CD1c-positive myeloid dendritic cell (primary cell): Measurements from ENCODE around the gene KIF5C.

Experiments used
- DNase-seq: peaks from one replicate; pipeline ENCODE4 v3.0.0-alpha.2; 2016; ENCODE audit errors: extremely low spot score

Gene KIF5C

DNA sequence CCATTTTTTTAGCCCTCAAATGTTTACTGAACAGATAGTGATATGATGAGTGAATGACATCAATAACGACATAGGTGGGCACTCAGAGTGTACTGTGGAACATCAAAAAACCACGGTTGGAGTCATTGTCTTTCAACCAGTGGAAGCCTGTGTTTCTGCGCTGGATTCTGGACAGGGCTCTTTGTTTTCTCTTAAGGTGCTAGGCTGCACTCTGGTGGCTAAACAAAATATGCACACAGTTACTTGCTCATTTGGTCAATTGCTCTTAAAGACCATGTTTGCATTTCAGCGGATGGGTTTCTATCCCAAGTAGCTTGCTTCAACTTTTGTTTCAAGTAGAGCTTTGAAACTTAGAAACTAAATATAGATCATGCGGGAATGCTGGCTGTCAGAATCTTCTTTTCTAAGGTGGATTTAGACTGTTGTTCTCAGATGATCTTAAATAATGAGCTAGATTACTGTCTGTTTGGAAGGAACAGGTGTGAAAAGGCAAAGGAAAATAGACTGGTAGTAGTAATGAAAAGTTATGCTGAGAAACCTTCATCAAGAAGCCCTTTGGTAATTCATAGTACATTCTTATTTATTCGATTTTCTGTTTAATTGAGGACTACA lies 115.0 kb downstream of the KIF5C start:
- DNase-seq, result peak; percentile 76

DNA sequence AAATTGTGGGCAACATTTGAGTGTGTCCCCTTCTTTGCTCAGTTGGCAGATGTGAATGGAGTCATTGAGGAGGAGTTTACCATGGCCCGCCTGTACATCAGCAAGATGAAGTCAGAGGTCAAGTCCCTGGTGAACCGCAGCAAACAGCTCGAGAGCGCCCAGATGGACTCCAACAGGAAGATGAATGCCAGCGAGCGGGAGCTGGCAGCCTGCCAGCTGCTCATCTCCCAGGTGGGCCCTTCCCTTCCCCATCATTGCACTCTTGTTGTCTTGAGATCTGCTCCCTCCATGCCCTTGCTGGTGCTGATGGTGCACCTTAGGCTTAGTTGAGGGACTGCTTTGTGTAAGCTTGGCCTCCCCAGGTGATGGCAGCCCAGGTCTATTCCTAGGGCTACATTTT lies 115.9 kb downstream of the KIF5C start:
- no peak for DNase-seq

DNA sequence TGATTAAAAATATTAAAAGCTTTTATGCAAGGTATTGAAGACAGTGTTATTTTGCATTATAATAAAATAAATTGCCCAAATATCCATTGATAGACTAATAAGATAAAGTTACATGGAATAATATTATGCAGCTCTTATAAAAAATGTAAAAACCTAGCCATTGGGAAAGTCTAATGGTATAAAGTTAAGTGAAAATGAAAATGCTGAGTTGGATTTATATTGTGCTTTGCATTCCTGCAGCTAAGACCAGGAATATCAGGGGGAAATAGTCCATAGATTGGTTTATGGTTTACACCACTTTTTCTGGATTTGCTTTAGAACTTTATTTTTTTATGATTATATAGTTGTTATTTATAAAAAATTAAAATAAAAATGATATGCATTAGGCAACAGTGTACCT lies 117.4 kb downstream of the KIF5C start:
- DNase-seq, result no peak

DNA sequence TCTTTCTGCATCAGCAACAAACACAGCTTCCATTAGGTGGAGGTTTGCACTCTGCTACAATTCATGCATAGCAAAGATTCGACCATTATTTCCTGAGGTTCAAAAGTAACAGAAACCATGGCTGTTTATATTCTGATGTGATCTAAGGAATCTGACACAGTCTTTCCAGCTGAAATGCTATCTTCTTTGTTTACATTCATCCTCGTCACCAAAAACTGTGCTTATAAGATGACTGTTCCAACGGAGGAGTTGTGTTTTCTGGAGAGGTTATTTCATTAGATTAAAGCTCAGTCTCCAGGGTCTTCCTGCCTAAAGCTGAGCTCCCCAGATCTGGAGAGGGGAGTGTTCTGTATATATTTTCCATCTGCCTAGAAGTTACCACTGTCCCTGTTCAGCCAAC lies 118.3 kb downstream of the KIF5C start:
- DNase-seq, result no peak

DNA sequence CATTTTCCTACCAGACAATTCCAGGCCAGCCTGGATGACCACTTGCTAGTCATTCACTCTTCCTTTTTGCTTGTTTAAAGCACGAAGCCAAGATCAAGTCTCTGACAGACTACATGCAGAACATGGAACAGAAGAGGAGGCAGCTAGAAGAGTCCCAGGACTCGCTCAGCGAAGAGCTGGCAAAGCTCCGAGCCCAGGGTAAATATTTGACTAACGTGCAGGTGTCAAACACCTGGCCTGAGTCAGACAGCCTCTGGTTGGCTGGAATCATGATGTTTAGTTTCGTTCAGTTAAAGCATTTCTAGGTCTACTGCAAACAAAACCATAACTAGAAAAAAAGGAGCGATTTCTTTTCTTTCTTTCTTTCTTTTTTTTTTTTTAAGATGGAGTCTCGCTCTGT lies 119.3 kb downstream of the KIF5C start:
- DNase-seq, result no peak

DNA sequence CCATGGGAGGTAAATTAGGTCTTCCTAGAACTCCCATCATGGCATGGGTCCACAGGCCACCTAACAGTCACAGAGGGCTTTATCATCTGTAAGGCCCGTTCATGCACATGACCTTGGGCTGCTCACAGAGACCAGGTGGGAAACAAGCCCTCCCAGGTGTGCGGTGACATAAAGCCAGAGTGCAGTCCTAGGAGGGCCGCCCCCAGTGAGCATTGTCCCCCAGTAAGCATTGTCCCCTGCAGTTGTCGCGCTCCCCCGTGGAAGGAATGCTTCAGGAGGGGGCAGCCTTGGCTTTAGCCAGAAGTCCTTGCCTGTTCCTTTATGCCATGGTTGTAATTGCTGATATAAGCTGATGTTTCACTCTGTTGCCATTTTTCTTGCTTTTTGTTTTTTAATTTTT lies 121.8 kb downstream of the KIF5C start:
- no peak for DNase-seq

DNA sequence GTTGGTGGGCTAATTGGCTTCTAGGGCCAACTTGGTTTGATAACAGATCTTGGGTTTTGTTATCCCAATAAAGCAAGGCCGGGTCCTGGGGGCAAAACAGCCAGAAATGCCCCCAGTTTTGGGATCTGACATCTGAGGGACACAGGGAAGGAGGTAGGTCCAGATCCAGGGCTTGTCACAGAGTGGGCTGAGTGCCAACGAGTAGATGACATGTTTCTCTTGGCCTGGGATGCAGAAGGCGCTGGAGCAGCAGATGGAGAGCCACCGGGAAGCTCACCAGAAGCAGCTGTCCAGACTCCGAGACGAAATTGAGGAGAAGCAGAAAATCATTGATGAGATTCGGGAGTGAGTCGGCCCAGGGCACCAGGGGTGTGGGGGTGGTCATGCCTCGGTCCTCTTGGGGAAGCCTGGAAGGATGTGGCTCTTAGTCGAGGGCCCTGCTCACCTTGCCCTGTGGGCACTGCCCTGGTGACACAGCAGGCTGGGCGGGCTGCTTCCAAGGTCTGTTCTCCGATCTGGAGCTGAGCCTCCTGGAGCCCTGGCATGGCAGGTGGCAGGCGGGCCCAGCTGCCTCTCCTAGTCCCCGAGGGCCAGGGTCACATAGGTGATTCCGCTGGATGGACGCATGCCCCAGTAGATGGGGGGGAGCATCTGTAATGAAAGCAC lies 123.3 kb downstream of the KIF5C start:
- DNase-seq, result no peak

DNA sequence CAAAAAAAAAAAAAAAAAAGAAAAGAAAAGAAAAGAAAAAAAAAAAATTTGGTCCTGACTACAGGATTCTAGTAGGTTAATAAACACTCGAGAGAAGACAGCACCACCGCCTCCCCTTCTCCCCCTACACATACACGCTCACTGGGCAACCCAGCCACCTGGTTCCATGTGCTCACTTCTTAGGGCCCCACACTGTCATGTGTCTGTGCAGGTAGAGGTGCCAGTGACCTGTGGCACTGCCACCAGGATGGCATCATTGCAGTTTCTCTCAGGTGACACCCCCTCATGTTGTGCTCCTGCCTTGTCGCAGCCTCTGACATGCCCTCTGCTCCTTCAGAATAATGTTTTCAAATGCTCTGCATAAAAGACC lies 123.8 kb downstream of the KIF5C start:
- DNase-seq, result no peak

- DNase-seq, result no peak
Measured at GRCh38 chr2:148999451-148999921, 124.5 kb downstream of the KIF5C start.

GRCh38 chr2:149000158-149000938 lies 125.3 kb downstream of the KIF5C start:
- no peak for DNase-seq

DNA sequence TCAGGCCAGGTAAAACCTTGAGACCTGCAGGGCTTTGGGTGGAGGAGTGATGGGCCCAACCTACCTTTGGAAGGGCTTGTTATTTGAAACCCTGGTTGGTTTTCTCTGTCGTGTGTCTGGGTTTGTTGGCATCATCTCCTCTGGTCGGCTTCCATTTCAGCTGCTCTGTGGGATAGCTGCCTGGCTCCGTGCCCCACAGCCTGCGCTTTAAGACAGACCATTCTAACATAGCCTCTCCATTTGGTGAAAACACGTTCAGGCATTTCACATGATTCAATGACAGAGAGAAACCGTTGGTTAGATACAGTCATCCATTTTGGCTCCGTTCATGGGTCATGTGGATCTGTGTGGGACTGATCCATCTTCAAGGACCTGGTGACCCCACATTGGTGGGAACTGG lies 126.5 kb downstream of the KIF5C start:
- no peak for DNase-seq

GRCh38 chr2:149002378-149002890 lies 127.4 kb downstream of the KIF5C start:
- DNase-seq, result no peak

- DNase-seq, result no peak
Measured at GRCh38 chr2:149002891-149003740, 128.1 kb downstream of the KIF5C start.

- DNase-seq, result no peak
Measured at GRCh38 chr2:149004836-149005235, 129.8 kb downstream of the KIF5C start.

DNA sequence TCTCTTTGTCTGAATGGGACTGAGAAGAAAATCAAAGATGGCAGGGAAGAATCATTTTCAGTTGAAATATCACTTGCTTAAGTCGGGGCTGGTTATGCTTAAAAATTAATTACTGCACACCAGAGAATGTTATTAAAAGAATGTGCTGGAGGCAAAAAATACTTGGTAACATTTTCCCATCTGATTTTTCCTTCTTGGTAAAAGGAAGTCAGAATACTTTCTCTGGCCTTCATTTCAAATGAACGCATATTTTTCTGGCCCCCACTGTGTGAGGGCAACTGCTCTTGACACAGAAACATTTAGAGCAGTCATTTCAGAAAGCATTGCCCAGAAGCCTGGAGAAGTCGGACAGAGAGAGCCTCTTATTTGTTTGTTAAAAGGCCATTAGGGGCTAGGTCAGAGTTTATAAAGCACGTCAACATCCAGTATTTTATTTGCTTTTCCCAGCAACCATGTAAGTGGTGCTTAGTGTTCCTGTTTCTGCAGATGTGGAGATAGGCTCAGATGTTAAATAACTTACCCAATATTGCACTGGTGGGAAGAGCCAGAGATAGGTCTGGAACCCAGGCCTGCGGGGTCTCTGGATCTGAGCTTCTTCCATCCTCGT lies 130.5 kb downstream of the KIF5C start:
- no peak for DNase-seq

DNA sequence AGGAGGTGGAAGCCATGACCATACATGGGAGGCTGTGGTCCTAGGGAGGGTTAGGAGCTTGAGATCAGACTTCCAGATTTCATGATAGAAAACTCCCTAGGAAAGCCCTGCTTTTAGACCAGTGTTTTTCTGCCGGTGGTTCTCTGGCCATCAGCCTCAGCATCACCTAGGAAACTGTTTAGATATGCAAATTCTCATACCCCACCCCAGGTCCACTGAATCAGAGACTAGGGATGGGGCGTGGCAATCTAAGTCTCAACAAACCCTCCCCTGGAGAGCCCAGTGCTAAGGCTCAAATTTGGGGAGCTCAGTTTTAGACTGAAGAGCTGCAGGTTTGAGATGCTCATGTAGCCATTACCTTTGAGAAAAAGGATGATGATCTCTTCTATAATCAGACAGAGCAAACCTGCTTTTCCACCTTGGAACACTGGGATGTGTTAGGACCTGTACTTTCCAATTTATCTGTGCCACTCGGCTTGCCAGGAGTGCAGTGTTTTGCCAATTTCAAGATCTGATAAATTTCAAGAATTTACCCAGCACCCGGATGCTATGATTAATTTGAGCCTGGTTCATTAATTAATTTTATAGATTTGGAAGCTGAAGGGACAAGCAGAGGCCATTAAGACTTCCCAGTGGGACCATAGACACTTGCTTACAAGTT lies 132.0 kb downstream of the KIF5C start:
- no peak for DNase-seq

DNA sequence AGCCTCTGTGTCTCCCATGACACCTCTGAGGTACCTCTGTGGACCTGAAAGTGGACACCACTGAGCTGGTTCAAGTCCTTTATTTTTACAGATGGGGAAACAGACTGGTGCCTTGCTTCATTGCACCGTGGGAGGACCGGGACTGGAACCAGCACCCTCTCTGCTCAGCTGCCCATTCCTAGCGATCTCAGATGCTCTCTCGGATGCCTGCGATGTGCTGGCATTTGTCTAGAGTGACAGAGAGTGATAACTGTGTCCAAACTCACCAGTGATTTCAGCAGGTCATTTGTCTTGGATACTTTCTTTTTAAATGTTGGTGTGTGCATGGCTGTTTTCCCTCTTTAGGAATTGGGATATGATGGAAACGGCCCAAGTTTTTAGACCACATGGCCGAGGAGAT lies 133.4 kb downstream of the KIF5C start:
- DNase-seq, result no peak

DNA sequence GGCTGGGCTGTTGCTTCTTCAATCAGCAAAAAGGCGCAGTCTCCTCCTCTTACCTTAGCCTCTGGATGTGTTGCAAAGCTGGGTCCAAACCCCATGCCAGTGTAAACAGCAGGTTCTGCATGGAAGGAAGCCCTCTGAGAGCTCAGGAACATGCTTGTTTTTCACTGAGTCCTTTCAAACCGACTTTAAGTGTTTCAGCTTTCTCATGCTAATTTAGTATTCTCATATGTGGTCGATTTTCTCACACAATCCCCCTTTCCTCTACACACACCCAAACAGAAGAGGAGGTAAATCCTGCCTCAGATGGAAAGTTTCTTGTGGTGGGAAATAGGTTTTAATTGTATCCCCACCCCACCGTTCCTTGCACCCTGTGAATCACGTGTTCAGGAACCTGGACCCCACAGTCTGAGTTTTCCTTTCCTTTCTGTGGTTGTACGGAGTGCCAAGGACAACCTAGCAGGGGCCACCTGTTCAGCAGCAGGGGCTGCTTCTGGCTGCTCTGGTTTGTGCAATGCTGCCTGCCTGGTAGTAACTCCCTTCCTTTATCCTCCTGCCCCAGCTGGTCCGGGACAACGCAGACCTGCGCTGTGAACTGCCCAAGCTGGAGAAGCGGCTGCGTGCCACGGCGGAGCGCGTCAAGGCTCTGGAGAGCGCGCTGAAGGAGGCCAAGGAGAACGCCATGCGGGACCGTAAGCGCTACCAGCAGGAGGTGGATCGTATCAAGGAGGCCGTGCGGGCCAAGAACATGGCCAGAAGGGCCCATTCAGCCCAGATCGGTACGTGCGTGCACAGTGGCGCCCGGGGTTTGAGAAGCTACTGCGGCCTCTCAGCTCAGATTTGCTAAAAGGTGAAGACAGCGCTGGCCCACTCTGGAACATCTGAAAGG lies 134.8 kb downstream of the KIF5C start:
- DNase-seq, result no peak

DNA sequence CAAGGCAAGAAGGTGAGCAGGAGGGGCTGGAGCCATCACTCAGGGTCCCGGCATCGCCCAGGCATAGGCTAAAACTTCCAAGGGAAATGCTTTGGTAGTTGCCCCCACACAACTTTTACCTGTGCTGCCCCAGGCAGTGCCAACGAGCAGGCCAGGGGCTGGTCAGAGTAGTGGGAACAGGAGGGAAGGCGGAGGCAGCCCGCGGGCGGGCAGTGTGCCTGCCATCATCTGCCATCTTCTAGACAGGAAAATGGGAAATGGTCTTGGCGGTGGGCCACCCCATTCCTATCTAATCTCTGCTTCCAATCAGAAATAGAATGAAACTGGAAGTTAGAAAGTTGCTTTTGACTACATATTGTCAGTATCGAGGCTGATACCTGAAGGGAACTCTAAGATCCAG lies 137.5 kb downstream of the KIF5C start:
- no peak for DNase-seq

DNA sequence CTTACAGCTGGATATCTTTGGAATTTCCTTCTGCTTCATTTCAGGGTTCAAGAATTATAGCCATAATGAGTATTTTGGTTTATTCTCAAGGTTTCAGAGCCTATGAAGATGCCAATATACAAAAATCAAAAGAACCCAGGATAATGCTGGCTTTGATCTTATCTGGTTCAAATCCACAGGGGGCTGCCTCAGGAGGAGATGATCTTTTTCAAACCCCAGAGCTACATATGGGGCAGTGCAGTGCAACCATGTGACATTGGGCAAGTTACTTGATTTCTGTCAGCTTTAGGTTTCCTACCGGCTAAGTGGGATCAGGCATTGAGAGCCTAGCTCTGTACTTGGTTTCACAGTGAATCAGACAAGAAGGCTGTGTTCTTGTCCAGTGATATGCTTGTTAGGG lies 140.5 kb downstream of the KIF5C start:
- DNase-seq, result no peak
